Fibroblast of lung (primary cell): ENCODE data around the gene CPN1.

Experiments
- CTCF ChIP-seq, 2 donors: IDR thresholded peaks in 1 of 2; conservative IDR thresholded peaks in 1 of 2; 1 replicate in 1 of 2; 2 replicates in 1 of 2; pipeline ENCODE4 v1.5.1; 2011 to 2012; ENCODE audit warnings: low read length in 2 of 2, control low read depth in 1 of 2, inconsistent platforms in 1 of 2, low read depth in 1 of 2, mild to moderate bottlenecking in 1 of 2
- EZH2 ChIP-seq: IDR thresholded peaks from 2 replicates; pipeline ENCODE4 v1.5.1; 2012; ENCODE audit warnings: low read length, control low read depth, mild to moderate bottlenecking; ENCODE audit errors: missing control alignments

- no peak for TF ChIP-seq CTCF (conservative IDR thresholded peaks at IDR 0.05 in 1 of 2, IDR thresholded peaks at IDR 0.05 in 1 of 2; ENCODE audit: low read depth in 1 of 2, low read length in 2 of 2)
- TF ChIP-seq EZH2: no peak
These were observed 67.5 kb downstream of the CPN1 start for GRCh38 chr10:100014071-100014762.
